Astrocyte of the spinal cord (primary cell): ENCODE data around the gene NDST3.

Experiments used
- DNase-seq: peaks from one replicate; pipeline ENCODE4 v3.0.0; 2011; ENCODE audit warnings: low read depth, low spot score
- H3K4me3 ChIP-seq: 2 replicates; pipeline ENCODE4 v1.5.1; 2011; ENCODE audit warnings: low read depth, mild to moderate bottlenecking, low read length, moderate library complexity
- CTCF ChIP-seq: IDR thresholded peaks from 2 replicates; pipeline ENCODE4 v1.5.1; 2012; ENCODE audit warnings: low read depth, mild to moderate bottlenecking, low read length, inconsistent platforms
- in situ Hi-C: cut with HindIII; loops from 2 replicates; pipeline ENCODE4 v1.10.0; 2017; ENCODE audit warnings: low sequenced_read_pairs

The NDST3 gene

GRCh38 chr4:118058955-118059354 is 24.7 kb downstream of the NDST3 start:
- TF ChIP-seq CTCF, result no peak
- DNase-seq, result no peak
- in situ Hi-C loops, result no loop called here
- H3K4me3 ChIP-seq, result no peak overlapping the region

DNA sequence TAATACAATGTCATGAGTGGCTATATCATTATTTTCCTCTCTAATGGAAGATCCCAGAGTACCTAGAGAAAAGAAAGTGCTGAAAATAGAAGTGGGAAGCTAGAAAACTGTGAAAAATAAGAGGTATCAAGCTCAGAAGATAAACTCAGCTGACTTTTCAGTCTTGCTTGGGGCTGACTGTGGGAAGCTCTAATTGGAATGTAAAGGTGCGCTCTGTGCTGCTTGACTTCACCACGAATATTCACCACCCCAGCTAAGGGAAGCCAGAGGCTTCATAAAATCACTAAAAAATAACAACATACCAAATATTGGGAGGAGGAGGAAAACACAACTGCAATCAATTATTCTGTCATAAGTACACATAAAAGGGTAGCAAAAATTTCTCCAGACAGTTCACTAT is 25.1 kb downstream of the NDST3 start:
- no peak for TF ChIP-seq CTCF
- DNase-seq, result no peak
- in situ Hi-C loops, result no loop called here
- no peak overlapping the region for H3K4me3 ChIP-seq

DNA sequence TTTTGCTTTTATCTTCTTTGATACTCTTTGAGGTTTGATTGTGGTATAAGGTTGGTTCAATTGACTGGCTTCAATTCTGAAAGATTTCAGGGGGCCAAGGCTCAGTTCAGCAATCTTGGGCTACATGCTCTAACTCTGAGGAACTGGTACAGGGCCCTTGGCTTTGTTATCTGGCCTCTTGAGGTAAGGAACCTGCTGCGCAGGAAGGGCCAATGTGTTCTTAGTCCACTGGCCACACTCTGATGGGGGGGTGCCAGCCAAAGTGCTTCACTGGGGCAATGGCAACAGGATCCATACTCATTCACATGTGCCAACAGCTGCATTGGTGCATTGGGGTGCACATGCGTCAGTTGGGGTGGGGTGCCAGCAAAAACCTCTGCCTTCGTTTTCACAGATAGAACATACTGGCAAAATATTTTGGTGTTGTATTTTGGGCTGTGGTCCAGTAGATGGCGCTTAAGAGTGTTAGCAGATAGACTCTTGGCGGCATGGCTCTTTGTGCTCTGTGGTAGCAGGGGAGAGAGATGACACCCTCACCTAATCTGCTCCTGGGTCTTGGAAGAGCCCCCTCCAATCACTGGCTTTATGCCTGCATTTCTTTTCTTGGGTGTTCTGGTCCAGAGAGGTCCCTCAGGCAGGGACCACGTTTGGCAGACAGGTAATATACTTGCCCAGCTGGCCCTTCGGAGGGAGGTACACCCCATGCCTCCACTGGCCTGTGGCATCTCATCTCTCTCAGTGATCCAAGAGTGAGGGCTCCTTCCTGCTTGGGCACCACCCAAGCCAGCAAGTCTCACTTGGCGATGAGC is 42.9 kb downstream of the NDST3 start:
- in situ Hi-C loops, result no loop called here
- DNase-seq, result peak; percentile 15
- TF ChIP-seq CTCF, result peak; percentile 56
- no peak overlapping the region for H3K4me3 ChIP-seq

DNA sequence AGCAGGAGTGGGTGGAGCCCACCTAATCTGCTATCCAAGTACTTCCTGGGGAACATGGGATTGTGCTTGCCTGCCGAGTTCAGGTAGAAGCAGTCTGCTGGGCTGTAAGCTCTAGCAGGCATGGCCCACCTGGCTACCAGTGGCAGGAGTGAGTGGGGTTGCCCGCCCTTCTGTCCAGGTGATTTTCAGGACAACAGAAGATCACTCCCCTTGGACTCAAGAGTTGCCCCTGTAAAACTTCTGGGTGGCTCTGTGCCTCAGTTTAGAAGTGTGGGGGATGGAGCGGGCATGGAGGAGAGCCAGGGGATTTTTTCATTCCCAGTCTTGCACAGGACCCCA is 43.5 kb downstream of the NDST3 start:
- in situ Hi-C loops, result no loop called here
- no peak for DNase-seq
- TF ChIP-seq CTCF, result no peak
- H3K4me3 ChIP-seq, result no peak overlapping the region

DNA sequence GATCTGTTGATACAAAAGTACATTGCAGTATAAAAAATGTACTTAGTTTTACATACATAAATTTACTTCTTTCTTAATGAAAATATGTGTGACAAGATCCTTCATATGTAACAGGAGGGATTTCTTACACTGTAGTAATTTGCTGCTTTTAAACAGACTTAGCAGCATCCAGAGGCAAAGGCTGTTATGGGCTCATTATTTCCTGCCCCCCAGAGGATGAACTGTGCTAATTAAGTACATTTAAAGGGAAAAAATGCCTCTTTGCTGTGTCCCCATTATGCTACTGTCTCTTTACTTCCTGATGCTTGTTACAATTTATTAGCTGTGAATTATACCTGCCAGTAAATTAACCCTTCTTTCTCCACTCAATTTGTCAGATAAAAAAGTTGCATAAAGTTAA is 47.1 kb downstream of the NDST3 start:
- DNase-seq, result no peak
- H3K4me3 ChIP-seq, result no peak overlapping the region
- in situ Hi-C loops, result no loop called here
- TF ChIP-seq CTCF, result no peak

DNA sequence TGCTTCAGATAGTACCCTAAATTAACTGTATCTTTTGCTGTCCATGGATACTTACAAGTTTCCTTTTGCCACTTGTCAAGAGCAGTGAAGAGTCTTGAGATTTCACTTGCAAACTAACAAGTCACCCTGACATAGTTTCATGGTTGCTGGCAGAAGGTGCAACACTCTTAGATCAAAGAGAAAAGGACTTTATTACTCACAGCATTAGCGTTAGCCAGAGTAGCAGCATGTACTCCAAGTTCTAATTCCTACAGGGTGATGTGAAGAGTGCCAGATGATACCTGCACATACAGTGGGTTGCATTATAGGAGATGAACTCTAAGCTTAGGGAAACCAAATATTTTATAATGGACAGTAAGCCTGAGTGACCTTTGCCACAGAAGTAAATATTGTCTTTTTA is 47.9 kb downstream of the NDST3 start:
- in situ Hi-C loops, result no loop called here
- no peak for TF ChIP-seq CTCF
- no peak overlapping the region for H3K4me3 ChIP-seq
- DNase-seq, result no peak

DNA sequence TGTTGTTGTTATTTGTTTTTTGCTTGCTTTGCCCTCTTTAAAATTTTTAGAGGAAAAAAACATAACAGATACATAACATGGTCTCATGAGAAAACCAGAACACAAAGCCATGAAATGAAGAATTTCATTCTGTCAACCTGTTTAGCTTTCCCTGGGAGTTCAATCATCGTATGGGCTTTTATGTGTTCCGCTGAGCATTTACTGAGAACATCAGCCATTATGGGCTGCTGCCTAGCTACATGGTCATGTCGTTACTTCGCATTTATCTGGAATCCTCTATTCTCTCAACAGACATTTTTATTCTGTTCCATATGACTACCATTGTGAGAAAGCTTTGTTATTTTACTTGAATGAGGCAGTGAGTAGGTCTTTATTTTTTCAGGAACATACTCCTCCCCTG is 51.4 kb downstream of the NDST3 start:
- in situ Hi-C loops, result no loop called here
- DNase-seq, result no peak
- H3K4me3 ChIP-seq, result no peak overlapping the region
- TF ChIP-seq CTCF, result no peak
